Right lobe of liver (tissue), 6 donors: Measurements from ENCODE around the gene CDK2AP2. TPM values are rescaled to one million over a fixed set of nuclear protein-coding genes. Genes with fewer than 3 reads are reported as not detected.

ENCODE experiments used
- ATAC-seq, 4 donors: fragments of 200-7000 bp; cut with Tn5 transposase; one replicate each; pipeline ENCODE4 v1.9.1; 2020; ENCODE audit warnings: mild to moderate bottlenecking in 4 of 4, moderate library complexity in 4 of 4
- DNase-seq, 3 donors: peaks; one replicate each; pipeline ENCODE4 v3.0.0-alpha.2; 2020
- H3K27ac ChIP-seq, 3 donors: fragments of 200-600 bp; one replicate each; pipeline ENCODE4 v1.8.0; 2022
- H3K27me3 ChIP-seq, 2 donors: fragments of 200-600 bp; one replicate each; pipeline ENCODE4 v1.8.0; 2022
- H3K36me3 ChIP-seq, 4 donors: fragments of 200-600 bp; sonication (generic) in 1 of 4; one replicate each; pipeline versions ENCODE4 v1.5.1 to v1.8.0; 2017 to 2022; ENCODE audit warnings: control low read depth in 1 of 4
- H3K4me1 ChIP-seq, 4 donors: fragments of 200-600 bp; sonication (generic) in 1 of 4; one replicate each; pipeline versions ENCODE4 v1.5.1 to v1.8.0; 2017 to 2022; ENCODE audit warnings: control low read depth in 1 of 4
- H3K4me3 ChIP-seq, 3 donors: fragments of 200-600 bp; one replicate each; pipeline ENCODE4 v1.8.0; 2022
- H3K9me3 ChIP-seq, 4 donors: fragments of 200-600 bp; sonication (generic) in 1 of 4; one replicate each; pipeline versions ENCODE4 v1.5.1 to v1.8.0; 2017 to 2022; ENCODE audit warnings: control low read depth in 1 of 4
- CTCF ChIP-seq, 4 donors: fragments of 200-600 bp in 3 of 4; fragments of 450-650 bp in 1 of 4; IDR thresholded peaks; one replicate each; pipeline versions ENCODE4 v1.5.1 to v1.8.0; 2016 to 2022; ENCODE audit warnings: antibody characterized with exemption in 4 of 4, mild to moderate bottlenecking in 2 of 4
- POLR2A ChIP-seq: fragments of 450-650 bp; IDR thresholded peaks from one replicate; pipeline ENCODE4 v1.6.1; 2017; ENCODE audit warnings: antibody characterized with exemption, mild to moderate bottlenecking
- WGBS: methylation state at CpG from one replicate; pipeline ENCODE4 v1.1.6; 2018; ENCODE audit warnings: low coverage, low lambda C conversion rate; ENCODE audit not compliant: insufficient coverage; ENCODE audit errors: missing lambda C conversion rate; 5-methylcytosine and 5-hydroxymethylcytosine counted together
- intact Hi-C, 2 donors: fragments of 100-400 bp; cut with DNase I; formaldehyde crosslinking; loops; one replicate each; pipeline versions ENCODE4 v1.11.2 to v1.14.1; 2022
- microRNA-seq, 2 donors: library from miRNA; unstranded; fragments of <30 nt; microRNA quantifications; one replicate each; pipeline ENCODE4, GENCODE V29; 2019 to 2020
- small RNA-seq, 2 experiments: library from RNA; depleted of rRNA; stranded (forward); fragments of <200 nt; gene quantifications; one replicate each; pipeline ENCODE3, GENCODE V24; 2016
- total RNA-seq, 6 experiments: library from RNA; depleted of rRNA in 2 of 6; stranded (reverse); fragments of >200 nt in 2 of 6; fragmentation: NEBNext Ultra II Directional in 3 of 6; extraction: Animal tissue kit (Norgen Biotek cat#: 25700) in 3 of 6; gene quantifications; one replicate each; pipeline versions ENCODE4 v1.1.0 to v1.2.4, GENCODE V29; 2016 to 2023
- donor health status: DM: no; HTN: yes; CAD: no.
- donor health status: DM: no; HTN: no; CAD: no.
- donor health status: DM: no; HTN: no; CAD: no.
- donor health status: DM: no; HTN: yes; CAD: no.
- donor health status: DM: no; HTN: yes; CAD: no.

CDK2AP2 gene
- total RNA-seq, 6 experiments from 2014 or later = 45.2 to 74.9 (median 55.7) TPM

GRCh38 chr11:67458266-67458665 is 49.7 kb downstream of the CDK2AP2 start:
- Histone ChIP-seq H3K4me3 (no peak overlapping the region), H3K36me3 (no peaks in the 10 kb centered on the region), H3K27ac (no peak overlapping the region), H3K4me1 (no peaks in the 10 kb centered on the region), H3K27me3 (no peaks in the 10 kb centered on the region), H3K9me3 (no peaks in the 10 kb centered on the region)
- 100% methylated on average over 1 of the region's 19 CpGs for WGBS
- DNase-seq (no peak), ATAC-seq (no peak)
- intact Hi-C loops = no loop called here
- no peak for TF ChIP-seq POLR2A
- no peak for TF ChIP-seq CTCF (IDR thresholded peaks at IDR 0.05)

GRCh38 chr11:67457453-67457852 is 50.5 kb downstream of the CDK2AP2 start:
- no peaks in the 10 kb centered on the region for H3K4me1 ChIP-seq
- no CpG with 5 or more reads among the region's 12 CpGs for WGBS
- no peak for ATAC-seq
- no peak overlapping the region for H3K4me3 ChIP-seq
- no peaks in the 10 kb centered on the region for H3K9me3 ChIP-seq
- intact Hi-C loops = no loop called here
- no peaks in the 10 kb centered on the region for H3K36me3 ChIP-seq
- DNase-seq = no peak
- H3K27ac ChIP-seq = no peak overlapping the region
- no peaks in the 10 kb centered on the region for H3K27me3 ChIP-seq
- no peak for TF ChIP-seq POLR2A
- no peak for TF ChIP-seq CTCF (IDR thresholded peaks at IDR 0.05)

Small RNAs within 50 kb of the gene (microRNA-seq; reads per million reads assigned to microRNA genes)
- gene MIR6752 = 0 to 0.87 reads per million in 2 donors

Small RNAs within 50 kb of the gene (small RNA-seq; reads per million reads assigned to genes)
- 0 reads per million in 2 experiments for gene MIR6752

Other genes starting within 250 kb of the CDK2AP2 start
- gene GRK2, start 241.7 kb downstream of the CDK2AP2 start, total RNA-seq = 10 to 100 TPM; 24.5 to 43.9 (median 28.5) TPM
- 10 to 100 TPM in 4 of 6 experiments, 1 to 10 TPM in 2; 7.7 to 14.1 (median 10.4) TPM for gene ANKRD13D, start 218.9 kb downstream of the CDK2AP2 start, total RNA-seq
- 10 to 100 TPM; 10.9 to 17.9 (median 14.5) TPM for gene SSH3, start 204.6 kb downstream of the CDK2AP2 start, total RNA-seq
- gene POLD4, start 154.6 kb downstream of the CDK2AP2 start, total RNA-seq = 100 to 1,000 TPM in 2 of 6 experiments, 10 to 100 TPM in 4; 70.5 to 216 (median 97.9) TPM
- gene CLCF1, start 134.6 kb downstream of the CDK2AP2 start, total RNA-seq = 1 to 10 TPM in 3 of 6 experiments, under 1 TPM in 3; 0.44 to 3.8 (median 1.3) TPM
- 10 to 100 TPM in 2 of 6 experiments, 1 to 10 TPM in 4; 5.3 to 13.2 (median 6.2) TPM for gene RAD9A, start 116.2 kb downstream of the CDK2AP2 start, total RNA-seq
- gene PPP1CA, start 106.3 kb downstream of the CDK2AP2 start, total RNA-seq = 100 to 1,000 TPM in 2 of 6 experiments, 10 to 100 TPM in 4; 64.2 to 102 (median 71.1) TPM
- 1 to 10 TPM in 5 of 6 experiments, under 1 TPM in 1; 0.73 to 2.7 (median 1.9) TPM for gene TBC1D10C, start 104.1 kb downstream of the CDK2AP2 start, total RNA-seq
- gene CARNS1, start 92.5 kb downstream of the CDK2AP2 start, total RNA-seq = under 1 TPM in 5 of 6 experiments, not detected in 1; 0.12 to 0.31 (median 0.22) TPM
- gene RPS6KB2, start 79.7 kb downstream of the CDK2AP2 start, total RNA-seq = 10 to 100 TPM; 18.8 to 37.1 (median 27.1) TPM
- 1 to 10 TPM in 4 of 6 experiments, under 1 TPM in 2; 0.72 to 2.8 (median 2.1) TPM for gene PTPRCAP, start 70.5 kb downstream of the CDK2AP2 start, total RNA-seq
- gene CORO1B, start 64.7 kb downstream of the CDK2AP2 start, total RNA-seq = 10 to 100 TPM; 28.5 to 58.6 (median 40.4) TPM
- not detected for gene GPR152, start 55.4 kb downstream of the CDK2AP2 start, total RNA-seq
- gene CABP4, start 52.8 kb downstream of the CDK2AP2 start, total RNA-seq = 1 to 10 TPM in 4 of 6 experiments, under 1 TPM in 2; 0.55 to 1.7 (median 1.2) TPM
- gene TMEM134, start 38.9 kb downstream of the CDK2AP2 start, total RNA-seq = 100 to 1,000 TPM in 2 of 6 experiments, 10 to 100 TPM in 4; 29.1 to 133 (median 40.9) TPM
- gene AIP, start 25.1 kb downstream of the CDK2AP2 start, total RNA-seq = 10 to 100 TPM; 20.8 to 33.9 (median 25.7) TPM
- gene PITPNM1, start 2.8 kb downstream of the CDK2AP2 start, total RNA-seq = 10 to 100 TPM in 4 of 6 experiments, 1 to 10 TPM in 2; 8.6 to 21.3 (median 15.0) TPM
- gene CABP2, start 15.3 kb upstream of the CDK2AP2 start, total RNA-seq = not detected
- 10 to 100 TPM; 16.6 to 51.4 (median 32.3) TPM for gene GSTP1, start 75.7 kb upstream of the CDK2AP2 start, total RNA-seq
- gene NDUFV1, start 98.8 kb upstream of the CDK2AP2 start, total RNA-seq = 100 to 1,000 TPM; 151 to 214 (median 163) TPM
- gene NUDT8, start 121.8 kb upstream of the CDK2AP2 start, total RNA-seq = 10 to 100 TPM; 12.7 to 31.4 (median 18.3) TPM
- under 1 TPM in 5 of 6 experiments, not detected in 1; 0.24 to 0.49 (median 0.34) TPM for gene TBX10, start 131.6 kb upstream of the CDK2AP2 start, total RNA-seq
- 10 to 100 TPM in 4 of 6 experiments, 1 to 10 TPM in 2; 6.8 to 17.9 (median 12.4) TPM for gene ACY3, start 142.6 kb upstream of the CDK2AP2 start, total RNA-seq
- gene ALDH3B2, start 166.5 kb upstream of the CDK2AP2 start, total RNA-seq = not detected